ENCODE measurements around the gene AK1.

Gene AK1

GRCh38 chr9:127850286-127850830, 27.1 kb downstream of the AK1 start:
- H3F3A ChIP-seq (ENCODE audit: insufficient read depth, low read length) = no peaks in the 10 kb centered on the region
- peaks cover 10% of the 10 kb centered on the region for H3K9me3 ChIP-seq (ENCODE audit: low read length)
- H3K9me2 ChIP-seq (ENCODE audit: low read depth, low read length) = no peaks in the 10 kb centered on the region
- peaks cover 19% of the 10 kb centered on the region for H3K27me3 ChIP-seq (ENCODE audit: insufficient read depth, low read length)
- no peak overlapping the region for H3K27ac ChIP-seq (ENCODE audit: low read depth, low read length, poor library complexity, severe bottlenecking)
- no peak overlapping the region for H3K4me2 ChIP-seq (ENCODE audit: low read length)
- H3K79me2 ChIP-seq (ENCODE audit: insufficient read depth, low read length) = no peaks in the 10 kb centered on the region
- no peak for TF ChIP-seq CTCF (IDR thresholded peaks at IDR 0.05; ENCODE audit: low read length)
- no peak for TF ChIP-seq EZH2 (IDR thresholded peaks at IDR 0.05; ENCODE audit: borderline replicate concordance, low read length)
- peaks cover 9% of the 10 kb centered on the region; the same call in 1 of the 2 replicates for H3K36me3 ChIP-seq (ENCODE audit: insufficient read depth, low read length)
- no peaks in the 10 kb centered on the region for H4K20me1 ChIP-seq (ENCODE audit: insufficient read depth, low read length)
- no peak overlapping the region for H3K4me3 ChIP-seq (ENCODE audit: low read depth, low read length, poor library complexity, severe bottlenecking)
- no peak overlapping the region for H3K9ac ChIP-seq (ENCODE audit: low read length)
- H2AFZ ChIP-seq (ENCODE audit: low read length) = no peak overlapping the region
- H3K4me1 ChIP-seq (ENCODE audit: insufficient read depth, low read length, severe bottlenecking) = no peaks in the 10 kb centered on the region

GRCh38 chr9:127848756-127849504, 28.5 kb downstream of the AK1 start:
- no peaks in the 10 kb centered on the region for H4K20me1 ChIP-seq (ENCODE audit: insufficient read depth, low read length)
- H3K27ac ChIP-seq (ENCODE audit: low read depth, low read length, poor library complexity, severe bottlenecking) = no peak overlapping the region
- H3K27me3 ChIP-seq (ENCODE audit: insufficient read depth, low read length) = peaks cover 24% of the 10 kb centered on the region
- no peak for TF ChIP-seq CTCF (IDR thresholded peaks at IDR 0.05; ENCODE audit: low read length)
- no peak for TF ChIP-seq EZH2 (IDR thresholded peaks at IDR 0.05; ENCODE audit: borderline replicate concordance, low read length)
- no peaks in the 10 kb centered on the region for H3K9me2 ChIP-seq (ENCODE audit: low read depth, low read length)
- H3K4me2 ChIP-seq (ENCODE audit: low read length) = no peak overlapping the region
- H3K79me2 ChIP-seq (ENCODE audit: insufficient read depth, low read length) = no peaks in the 10 kb centered on the region
- no peak overlapping the region for H2AFZ ChIP-seq (ENCODE audit: low read length)
- H3K9me3 ChIP-seq (ENCODE audit: low read length) = peaks cover 10% of the 10 kb centered on the region
- no peak overlapping the region for H3K4me3 ChIP-seq (ENCODE audit: low read depth, low read length, poor library complexity, severe bottlenecking)
- no peaks in the 10 kb centered on the region for H3F3A ChIP-seq (ENCODE audit: insufficient read depth, low read length)
- H3K9ac ChIP-seq (ENCODE audit: low read length) = no peak overlapping the region
- H3K4me1 ChIP-seq (ENCODE audit: insufficient read depth, low read length, severe bottlenecking) = no peaks in the 10 kb centered on the region
- H3K36me3 ChIP-seq (ENCODE audit: insufficient read depth, low read length) = peaks cover 9% of the 10 kb centered on the region; the same call in 1 of the 2 replicates

GRCh38 chr9:127847833-127848755, 29.4 kb downstream of the AK1 start:
- Histone ChIP-seq H3K4me1 (ENCODE audit: insufficient read depth, low read length, severe bottlenecking) (no peaks in the 10 kb centered on the region), H4K20me1 (ENCODE audit: insufficient read depth, low read length) (no peaks in the 10 kb centered on the region), H3K9ac (ENCODE audit: low read length) (no peak overlapping the region), H3K9me3 (ENCODE audit: low read length) (peaks cover 10% of the 10 kb centered on the region), H3K9me2 (ENCODE audit: low read depth, low read length) (no peaks in the 10 kb centered on the region), H3K27ac (ENCODE audit: low read depth, low read length, poor library complexity, severe bottlenecking) (no peak overlapping the region), H2AFZ (ENCODE audit: low read length) (no peak overlapping the region), H3K79me2 (ENCODE audit: insufficient read depth, low read length) (no peaks in the 10 kb centered on the region), H3K4me3 (ENCODE audit: low read depth, low read length, poor library complexity, severe bottlenecking) (no peak overlapping the region), H3K36me3 (ENCODE audit: insufficient read depth, low read length) (peaks cover 9% of the 10 kb centered on the region; the same call in 1 of the 2 replicates), H3F3A (ENCODE audit: insufficient read depth, low read length) (no peaks in the 10 kb centered on the region), H3K4me2 (ENCODE audit: low read length) (no peak overlapping the region), H3K27me3 (ENCODE audit: insufficient read depth, low read length) (peaks cover 21% of the 10 kb centered on the region; the same call in 1 of the 2 replicates)
- TF ChIP-seq CTCF (IDR thresholded peaks at IDR 0.05; ENCODE audit: low read length) = no peak
- TF ChIP-seq EZH2 (IDR thresholded peaks at IDR 0.05; ENCODE audit: borderline replicate concordance, low read length) = no peak

Data from OCI-LY1 (cell line).